Measurements from ENCODE around the gene MASTL.
"Not testable (repeated sequence)": the region's sequence is repeated elsewhere in the genome, so short reads cannot be mapped to it uniquely, and the experiment has no call there.

MASTL gene

DNA sequence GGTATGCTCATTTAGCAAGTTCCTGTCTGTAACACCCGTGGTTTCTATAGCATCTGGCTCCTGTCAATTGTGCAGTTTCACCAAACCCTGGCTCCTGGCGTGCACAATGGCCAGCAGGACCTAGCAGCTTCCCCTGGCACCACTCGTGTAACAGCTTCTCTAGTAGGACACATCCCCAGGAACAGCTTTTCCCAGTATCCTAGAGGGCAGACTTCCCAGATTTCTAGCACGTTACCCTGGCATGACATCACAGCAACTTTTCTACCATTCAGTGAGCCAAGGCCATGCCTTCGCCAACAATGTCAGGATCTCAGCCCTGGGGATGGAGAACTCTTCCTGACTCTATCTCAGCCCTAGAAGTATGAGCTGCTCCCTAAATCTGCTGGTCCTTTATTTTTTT, 7.5 kb upstream of the MASTL start:
- H3K36me3 ChIP-seq (ENCODE audit: control insufficient read depth, insufficient read depth, low read length), result peaks cover 7% of the 10 kb centered on the region
- no peak for DNase-seq (ENCODE audit: extremely low read depth, insufficient read length)
- no peak overlapping the region for H3K4me3 ChIP-seq (replicated peaks; ENCODE audit: low read depth, low read length)
- H3K27me3 ChIP-seq (replicated peaks; ENCODE audit: control insufficient read depth, insufficient read depth, low read length), result no peaks in the 10 kb centered on the region
- TF ChIP-seq CTCF (IDR thresholded peaks at IDR 0.05; ENCODE audit: insufficient read depth, low read length, poor library complexity, severe bottlenecking), result no peak

- Histone ChIP-seq H3K4me3 (replicated peaks; ENCODE audit: low read depth, low read length) (no peak overlapping the region), H3K27me3 (replicated peaks; ENCODE audit: control insufficient read depth, insufficient read depth, low read length) (no peaks in the 10 kb centered on the region), H3K36me3 (ENCODE audit: control insufficient read depth, insufficient read depth, low read length) (peaks cover 7% of the 10 kb centered on the region)
Observed at GRCh38 chr10:27150261-27150660, 4.9 kb upstream of the MASTL start.

GRCh38 chr10:27152687-27153086, 2.5 kb upstream of the MASTL start:
- no peak for DNase-seq (ENCODE audit: extremely low read depth, insufficient read length)
- Histone ChIP-seq H3K4me3 (replicated peaks; ENCODE audit: low read depth, low read length) (peak overlapping the region; percentile 82), H3K36me3 (ENCODE audit: control insufficient read depth, insufficient read depth, low read length) (peaks cover 3% of the 10 kb centered on the region), H3K27me3 (replicated peaks; ENCODE audit: control insufficient read depth, insufficient read depth, low read length) (no peaks in the 10 kb centered on the region)
- no peak for TF ChIP-seq CTCF (IDR thresholded peaks at IDR 0.05; ENCODE audit: insufficient read depth, low read length, poor library complexity, severe bottlenecking)

More at GRCh38 chr10:27150261-27150660, 4.9 kb upstream of the MASTL start:
- no peak for TF ChIP-seq CTCF (IDR thresholded peaks at IDR 0.05; ENCODE audit: insufficient read depth, low read length, poor library complexity, severe bottlenecking)
- DNase-seq (ENCODE audit: extremely low read depth, insufficient read length), result no peak

DNA sequence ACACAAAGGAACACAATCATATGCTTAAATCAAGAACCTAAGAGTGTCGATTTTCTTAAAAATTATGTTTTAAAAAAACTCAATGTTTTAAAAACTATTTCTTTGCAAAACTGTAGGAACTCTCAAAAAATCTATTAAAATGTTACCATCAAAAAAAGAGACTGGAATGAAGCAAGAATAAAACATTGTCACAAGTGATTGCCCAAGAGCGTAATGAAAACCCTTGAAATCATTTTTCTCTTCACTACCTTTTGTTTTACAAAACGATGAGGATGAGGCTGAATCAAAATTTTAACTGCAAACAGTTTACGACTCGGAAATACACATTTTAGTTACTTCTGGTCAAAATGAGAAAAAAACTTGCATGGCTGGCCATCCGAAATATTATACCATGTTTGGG, 1.8 kb upstream of the MASTL start:
- Histone ChIP-seq H3K27me3 (replicated peaks; ENCODE audit: control insufficient read depth, insufficient read depth, low read length) (no peaks in the 10 kb centered on the region), H3K4me3 (replicated peaks; ENCODE audit: low read depth, low read length) (peak overlapping the region; percentile 82), H3K36me3 (ENCODE audit: control insufficient read depth, insufficient read depth, low read length) (peaks cover under 1% of the 10 kb centered on the region; the same call in 1 of the 2 replicates)
- no peak for DNase-seq (ENCODE audit: extremely low read depth, insufficient read length)
- no peak for TF ChIP-seq CTCF (IDR thresholded peaks at IDR 0.05; ENCODE audit: insufficient read depth, low read length, poor library complexity, severe bottlenecking)

GRCh38 chr10:27153845-27154193, 1.3 kb upstream of the MASTL start:
- no peak for DNase-seq (ENCODE audit: extremely low read depth, insufficient read length)
- H3K4me3 ChIP-seq (replicated peaks; ENCODE audit: low read depth, low read length), result peak overlapping the region; percentile 82
- H3K27me3 ChIP-seq (replicated peaks; ENCODE audit: control insufficient read depth, insufficient read depth, low read length), result no peaks in the 10 kb centered on the region
- no peak for TF ChIP-seq CTCF (IDR thresholded peaks at IDR 0.05; ENCODE audit: insufficient read depth, low read length, poor library complexity, severe bottlenecking)
- H3K36me3 ChIP-seq (ENCODE audit: control insufficient read depth, insufficient read depth, low read length), result peaks cover 2% of the 10 kb centered on the region

GRCh38 chr10:27156566-27156965, 1.4 kb downstream of the MASTL start:
- not testable (repeated sequence) for H3K27me3 ChIP-seq (replicated peaks; ENCODE audit: control insufficient read depth, insufficient read depth, low read length); H3K36me3 ChIP-seq (ENCODE audit: control insufficient read depth, insufficient read depth, low read length)
- DNase-seq (ENCODE audit: extremely low read depth, insufficient read length), result peak; percentile 9
- peak overlapping the region; percentile 82 for H3K4me3 ChIP-seq (replicated peaks; ENCODE audit: low read depth, low read length)

Data from GM06990 (cell line).